ENCODE measurements around the gene MYL5.
"Not testable (repeated sequence)": the region's sequence is repeated elsewhere in the genome, so short reads cannot be mapped to it uniquely, and the experiment has no call there.

The MYL5 gene

DNA sequence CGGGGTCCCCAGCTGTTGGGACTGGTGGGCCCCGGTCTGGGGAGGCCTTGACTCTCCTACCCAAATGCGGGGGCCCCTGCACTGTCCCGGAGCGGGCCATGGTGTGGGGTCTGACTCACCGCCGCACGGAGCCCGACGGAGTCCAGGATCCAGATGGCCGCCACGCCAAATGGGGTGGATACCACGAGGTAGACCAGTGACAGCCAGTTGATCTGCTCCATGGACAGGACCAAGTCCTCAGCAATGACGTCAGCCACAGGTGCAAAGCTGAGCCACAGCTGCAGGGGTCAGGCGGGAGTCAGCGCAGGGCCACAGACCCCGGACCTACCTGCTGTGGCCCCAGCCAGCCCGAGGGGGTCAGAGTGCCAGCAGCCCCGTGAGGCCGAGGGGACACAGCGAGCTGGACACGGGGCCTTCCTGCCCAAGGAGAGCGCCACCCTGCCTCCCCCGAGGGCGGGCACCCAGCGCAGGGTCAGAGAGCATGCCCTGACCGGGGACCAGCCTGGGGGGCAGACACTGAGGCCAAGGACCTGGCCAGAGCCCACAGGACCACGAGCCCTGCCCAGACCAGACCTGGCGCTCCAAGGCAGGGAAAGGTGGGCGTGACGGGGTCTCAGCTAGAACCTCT, 12.2 kb downstream of the MYL5 start:
- Histone ChIP-seq H3K27me3 (replicated peaks; ENCODE audit: control insufficient read depth, insufficient read depth, low read length, poor library complexity, severe bottlenecking) (no peaks in the 10 kb centered on the region), H3K27ac (ENCODE audit: insufficient read depth, low read length, poor library complexity, severe bottlenecking) (no peak overlapping the region), H3K36me3 (ENCODE audit: control insufficient read depth, insufficient read depth, low read length) (no peaks in the 10 kb centered on the region), H3K9me3 (ENCODE audit: control insufficient read depth, low read length) (no peaks in the 10 kb centered on the region), H3K4me3 (ENCODE audit: insufficient read depth, low read depth, low read length, poor library complexity, severe bottlenecking) (no peak overlapping the region), H3K4me1 (ENCODE audit: control insufficient read depth, insufficient read depth, low read length, poor library complexity, severe bottlenecking) (no peaks in the 10 kb centered on the region)
- no peak for DNase-seq

- Histone ChIP-seq H3K27me3 (replicated peaks; ENCODE audit: control insufficient read depth, insufficient read depth, low read length, poor library complexity, severe bottlenecking) (no peaks in the 10 kb centered on the region), H3K4me3 (ENCODE audit: insufficient read depth, low read depth, low read length, poor library complexity, severe bottlenecking) (no peak overlapping the region), H3K4me1 (ENCODE audit: control insufficient read depth, insufficient read depth, low read length, poor library complexity, severe bottlenecking) (no peaks in the 10 kb centered on the region), H3K36me3 (ENCODE audit: control insufficient read depth, insufficient read depth, low read length) (no peaks in the 10 kb centered on the region), H3K9me3 (ENCODE audit: control insufficient read depth, low read length) (no peaks in the 10 kb centered on the region), H3K27ac (ENCODE audit: insufficient read depth, low read length, poor library complexity, severe bottlenecking) (no peak overlapping the region)
- no peak for DNase-seq
Measured at GRCh38 chr4:687048-687970, 13.0 kb downstream of the MYL5 start.

DNA sequence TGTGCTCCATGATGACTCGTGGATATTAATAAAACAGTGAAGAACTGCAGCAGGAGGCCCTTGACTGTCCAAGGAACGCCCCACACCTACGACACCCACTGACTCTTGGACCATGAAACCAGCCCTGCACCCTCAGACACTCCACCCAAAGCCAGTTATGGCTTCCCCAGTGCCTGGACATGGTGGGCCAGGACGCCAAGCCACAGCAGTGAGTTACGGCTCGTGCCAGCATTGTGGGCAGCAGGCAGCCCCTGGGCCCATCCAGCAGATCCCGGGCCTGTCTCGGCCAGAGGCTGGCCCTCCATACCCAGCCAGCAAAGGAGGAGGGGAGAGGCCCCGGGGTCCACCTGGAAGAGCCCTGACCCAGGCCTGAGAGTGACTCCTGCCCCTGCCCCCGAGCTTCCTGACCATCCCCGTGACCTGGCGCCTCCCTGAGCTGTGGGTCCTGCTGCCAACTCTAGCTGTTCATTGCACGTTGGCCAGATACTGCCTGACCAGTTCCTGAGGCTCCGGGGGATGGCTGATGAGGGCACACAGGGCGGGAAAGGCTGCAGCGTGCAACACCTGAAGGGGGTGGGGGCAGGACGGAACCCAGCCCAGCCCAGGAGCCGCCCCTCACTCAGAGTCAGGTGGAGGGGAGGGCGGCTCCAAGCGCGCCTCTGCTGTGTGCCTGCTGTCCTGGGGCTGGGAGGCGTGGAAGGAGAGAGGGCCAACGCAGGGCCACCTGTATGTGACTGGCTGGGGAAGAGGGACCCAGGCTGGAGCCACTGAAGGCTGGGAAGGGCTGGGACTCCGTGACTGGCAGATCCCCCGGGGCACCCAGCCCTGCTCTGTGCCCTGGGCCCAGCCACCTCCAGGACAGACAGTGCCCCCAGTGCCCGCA, 13.9 kb downstream of the MYL5 start:
- Histone ChIP-seq H3K4me3 (ENCODE audit: insufficient read depth, low read depth, low read length, poor library complexity, severe bottlenecking) (peak overlapping the region; percentile 32), H3K36me3 (ENCODE audit: control insufficient read depth, insufficient read depth, low read length) (no peaks in the 10 kb centered on the region), H3K4me1 (ENCODE audit: control insufficient read depth, insufficient read depth, low read length, poor library complexity, severe bottlenecking) (no peaks in the 10 kb centered on the region), H3K9me3 (ENCODE audit: control insufficient read depth, low read length) (no peaks in the 10 kb centered on the region), H3K27ac (ENCODE audit: insufficient read depth, low read length, poor library complexity, severe bottlenecking) (no peak overlapping the region), H3K27me3 (replicated peaks; ENCODE audit: control insufficient read depth, insufficient read depth, low read length, poor library complexity, severe bottlenecking) (no peaks in the 10 kb centered on the region)
- no peak for DNase-seq

- Histone ChIP-seq H3K9me3 (ENCODE audit: control insufficient read depth, low read length) (no peaks in the 10 kb centered on the region), H3K4me3 (ENCODE audit: insufficient read depth, low read depth, low read length, poor library complexity, severe bottlenecking) (peak within 1 kb of the TSS; percentile 32), H3K36me3 (ENCODE audit: control insufficient read depth, insufficient read depth, low read length) (no peaks in the 10 kb centered on the region), H3K27me3 (replicated peaks; ENCODE audit: control insufficient read depth, insufficient read depth, low read length, poor library complexity, severe bottlenecking) (no peaks in the 10 kb centered on the region), H3K27ac (ENCODE audit: insufficient read depth, low read length, poor library complexity, severe bottlenecking) (no peak within 1 kb of the TSS), H3K4me1 (ENCODE audit: control insufficient read depth, insufficient read depth, low read length, poor library complexity, severe bottlenecking) (no peaks in the 10 kb centered on the region)
- DNase-seq, result no peak
Measured at GRCh38 chr4:688854-689681, 14.7 kb downstream of the MYL5 start, which contains the start of gene SLC49A3. TSS of gene SLC49A3 (minus strand) at chr4:689151. CDS start at chr4:689127, 24 bp downstream.

DNA sequence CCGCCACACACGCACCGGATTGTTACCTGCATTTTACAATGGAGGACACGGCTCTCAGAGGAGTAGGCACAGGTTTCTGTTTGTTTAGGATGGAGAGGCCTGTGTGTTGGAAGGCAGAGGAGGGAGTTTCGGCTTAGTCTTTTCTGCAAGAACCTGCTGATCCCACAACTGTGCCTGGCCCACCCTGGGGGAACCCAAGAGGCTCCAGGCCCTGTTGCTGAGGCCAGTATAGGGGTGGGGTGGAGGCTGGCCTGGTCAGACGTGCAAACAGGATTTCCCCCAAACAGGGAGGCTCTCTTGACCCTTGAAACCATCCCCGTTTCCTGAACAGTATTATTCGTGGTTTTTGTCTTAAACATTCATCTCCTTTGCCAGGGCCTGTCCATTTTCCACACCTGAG, 15.4 kb downstream of the MYL5 start:
- Histone ChIP-seq H3K27me3 (replicated peaks; ENCODE audit: control insufficient read depth, insufficient read depth, low read length, poor library complexity, severe bottlenecking) (no peaks in the 10 kb centered on the region), H3K4me3 (ENCODE audit: insufficient read depth, low read depth, low read length, poor library complexity, severe bottlenecking) (no peak overlapping the region), H3K27ac (ENCODE audit: insufficient read depth, low read length, poor library complexity, severe bottlenecking) (no peak overlapping the region), H3K36me3 (ENCODE audit: control insufficient read depth, insufficient read depth, low read length) (no peaks in the 10 kb centered on the region), H3K4me1 (ENCODE audit: control insufficient read depth, insufficient read depth, low read length, poor library complexity, severe bottlenecking) (no peaks in the 10 kb centered on the region), H3K9me3 (ENCODE audit: control insufficient read depth, low read length) (no peaks in the 10 kb centered on the region)
- DNase-seq, result no peak

DNA sequence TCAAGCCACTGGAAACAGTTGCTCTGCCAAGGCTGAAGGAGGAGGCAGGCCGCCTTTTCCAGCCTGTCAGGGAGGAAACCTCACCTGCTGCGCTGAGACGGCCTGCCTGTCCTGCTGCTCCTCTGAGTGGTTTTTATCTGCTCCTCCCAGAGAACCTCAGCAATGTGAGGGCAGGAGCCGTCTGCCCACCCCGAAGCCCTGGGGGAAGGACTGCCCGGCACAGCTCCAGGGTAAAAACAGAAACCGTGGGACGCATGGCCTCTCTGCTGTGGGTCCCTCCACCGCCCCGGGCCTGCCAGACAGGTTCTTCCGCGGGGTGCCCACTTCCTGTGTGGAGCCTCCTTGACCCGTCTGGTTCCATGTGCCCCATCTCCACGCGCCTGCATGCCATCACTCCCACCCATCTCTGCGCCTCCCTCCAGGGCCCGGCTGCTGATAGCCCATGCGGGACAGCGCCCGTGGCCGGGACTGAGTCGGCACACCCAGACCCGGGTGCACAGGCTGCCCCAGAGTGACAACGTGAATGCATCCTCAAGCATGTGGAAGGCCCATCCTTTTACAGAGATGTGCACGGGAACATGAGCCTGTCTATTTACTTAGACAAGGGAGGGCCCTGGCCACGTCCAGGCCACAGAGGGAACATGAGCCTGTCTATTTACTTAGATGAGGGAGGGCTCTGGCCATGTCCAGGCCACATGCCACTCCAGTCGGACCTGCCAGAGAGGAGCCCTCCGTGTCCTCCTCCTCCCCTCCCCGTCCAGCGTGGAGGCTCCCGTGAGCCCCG, 18.6 kb downstream of the MYL5 start:
- no peaks in the 10 kb centered on the region for H3K9me3 ChIP-seq (ENCODE audit: control insufficient read depth, low read length)
- H3K4me3 ChIP-seq (ENCODE audit: insufficient read depth, low read depth, low read length, poor library complexity, severe bottlenecking), result no peak overlapping the region
- no peaks in the 10 kb centered on the region for H3K27me3 ChIP-seq (replicated peaks; ENCODE audit: control insufficient read depth, insufficient read depth, low read length, poor library complexity, severe bottlenecking)
- no peaks in the 10 kb centered on the region for H3K4me1 ChIP-seq (ENCODE audit: control insufficient read depth, insufficient read depth, low read length, poor library complexity, severe bottlenecking)
- no peak for DNase-seq
- H3K36me3 ChIP-seq (ENCODE audit: control insufficient read depth, insufficient read depth, low read length), result no peaks in the 10 kb centered on the region
- H3K27ac ChIP-seq (ENCODE audit: insufficient read depth, low read length, poor library complexity, severe bottlenecking), result no peak overlapping the region

- not testable (repeated sequence) for DNase-seq; H3K4me3 ChIP-seq (ENCODE audit: insufficient read depth, low read depth, low read length, poor library complexity, severe bottlenecking); H3K4me1 ChIP-seq (ENCODE audit: control insufficient read depth, insufficient read depth, low read length, poor library complexity, severe bottlenecking); H3K27ac ChIP-seq (ENCODE audit: insufficient read depth, low read length, poor library complexity, severe bottlenecking); H3K9me3 ChIP-seq (ENCODE audit: control insufficient read depth, low read length); H3K27me3 ChIP-seq (replicated peaks; ENCODE audit: control insufficient read depth, insufficient read depth, low read length, poor library complexity, severe bottlenecking); H3K36me3 ChIP-seq (ENCODE audit: control insufficient read depth, insufficient read depth, low read length)
Measured at GRCh38 chr4:694341-694940, 20.1 kb downstream of the MYL5 start.

- H3K36me3 ChIP-seq (ENCODE audit: control insufficient read depth, insufficient read depth, low read length), result no peaks in the 10 kb centered on the region
- no peak overlapping the region for H3K27ac ChIP-seq (ENCODE audit: insufficient read depth, low read length, poor library complexity, severe bottlenecking)
- no peaks in the 10 kb centered on the region for H3K27me3 ChIP-seq (replicated peaks; ENCODE audit: control insufficient read depth, insufficient read depth, low read length, poor library complexity, severe bottlenecking)
- DNase-seq, result no peak
- H3K4me1 ChIP-seq (ENCODE audit: control insufficient read depth, insufficient read depth, low read length, poor library complexity, severe bottlenecking), result peaks cover 2% of the 10 kb centered on the region
- H3K9me3 ChIP-seq (ENCODE audit: control insufficient read depth, low read length), result no peaks in the 10 kb centered on the region
- no peak overlapping the region for H3K4me3 ChIP-seq (ENCODE audit: insufficient read depth, low read depth, low read length, poor library complexity, severe bottlenecking)
Measured at GRCh38 chr4:699816-700580, 25.7 kb downstream of the MYL5 start.

Data from effector memory CD4-positive, alpha-beta T cell (primary cell).